ENCODE data around the gene DENR. TPM values are rescaled to one million over a fixed set of nuclear protein-coding genes. Genes with fewer than 3 reads are reported as not detected.

DENR gene
- total RNA-seq, 2 donors from 2014 or later, result 25.4 to 26.4 TPM

GRCh38 chr12:122820138-122820537 lies 67.5 kb downstream of the DENR start:
- DNase-seq (no peak), ATAC-seq (no peak)
- 66 to 72% methylated on average over 8 of the region's 8 CpGs for WGBS, 2 donors
- Histone ChIP-seq H3K27me3 (no peaks in the 10 kb centered on the region), H3K27ac (no peak overlapping the region), H3K9me3 (no peaks in the 10 kb centered on the region), H3K36me3 (replicated peaks in 1 of 2; ENCODE audit: insufficient read depth in 1 of 2, low read depth in 2 of 2) (no peaks in the 10 kb centered on the region), H3K4me1 (peaks cover 35% of the 10 kb centered on the region), H3K4me3 (no peak overlapping the region)
- intact Hi-C loops (cut with DNase I), result no loop called here
- TF ChIP-seq POLR2A (IDR thresholded peaks at IDR 0.05) (no peak), CTCF (IDR thresholded peaks at IDR 0.05) (no peak)

Small RNA genes within 50 kb of the gene (small RNA-seq; reads per million reads assigned to genes)
- not detected for gene AC026333.2
- not detected for gene RF00019

Other genes starting within 250 kb of the DENR start
- 100 to 1,000 TPM in 1 of 2 donors, 10 to 100 TPM in 1; 50.8 to 113 TPM for gene RSRC2, start 225.9 kb upstream of the DENR start, total RNA-seq
- gene KNTC1, start 225.6 kb upstream of the DENR start, total RNA-seq, result 1 to 10 TPM; 6.6 to 8.3 TPM
- not detected for gene HCAR2, start 49.5 kb upstream of the DENR start, total RNA-seq
- under 1 TPM in 1 of 2 donors, not detected in 1; 0.33 TPM for gene HCAR3, start 36.0 kb upstream of the DENR start, total RNA-seq
- gene HCAR1, start 22.0 kb upstream of the DENR start, total RNA-seq, result under 1 TPM in 1 of 2 donors, not detected in 1; 0.26 TPM
- gene CCDC62, start 21.7 kb downstream of the DENR start, total RNA-seq, result not detected
- 100 to 1,000 TPM; 111 to 183 TPM for gene HIP1R, start 82.6 kb downstream of the DENR start, total RNA-seq
- gene VPS37B, start 143.3 kb downstream of the DENR start, total RNA-seq, result 10 to 100 TPM; 18.7 to 46.8 TPM
- gene ABCB9, start 213.6 kb downstream of the DENR start, total RNA-seq, result 1 to 10 TPM; 5.2 to 7.9 TPM
- 10 to 100 TPM in 1 of 2 donors, 1 to 10 TPM in 1; 8.6 to 25.4 TPM for gene OGFOD2, start 222.4 kb downstream of the DENR start, total RNA-seq
- gene ARL6IP4, start 227.9 kb downstream of the DENR start, total RNA-seq, result 100 to 1,000 TPM; 215 to 237 TPM

Measured in body of pancreas (tissue), 4 donors.